RWPE2 (cell line): ENCODE measurements around the gene QRFP.

Source experiments
- ATAC-seq: fragments of 200-7000 bp; cut with Tn5 transposase; 3 replicates; pipeline ENCODE4 v1.9.1; 2021; ENCODE audit warnings: low read depth
- DNase-seq: peaks from one replicate; pipeline ENCODE4 v3.0.0-alpha.2; 2020; ENCODE audit warnings: low spot score
- H3K27ac ChIP-seq: fragments of 450-650 bp; 2 replicates; pipeline ENCODE4 v1.5.1; 2017; ENCODE audit warnings: mild to moderate bottlenecking; ENCODE audit not compliant: poor library complexity, severe bottlenecking
- H3K27me3 ChIP-seq: fragments of 250-450 bp; sonication (Bioruptor Pico); 2 replicates; pipeline ENCODE4 v1.5.1; 2021; ENCODE audit warnings: mild to moderate bottlenecking, moderate library complexity; ENCODE audit not compliant: insufficient read depth, poor library complexity, severe bottlenecking
- H3K36me3 ChIP-seq: fragments of 250-450 bp; sonication (Bioruptor Pico); 2 replicates; pipeline ENCODE4 v1.5.1; 2020; ENCODE audit warnings: low read depth, mild to moderate bottlenecking, moderate library complexity
- H3K4me1 ChIP-seq: fragments of 250-450 bp; sonication (Bioruptor Pico); 2 replicates; pipeline ENCODE4 v1.5.1; 2021; ENCODE audit warnings: mild to moderate bottlenecking, moderate library complexity; ENCODE audit not compliant: insufficient read depth, poor library complexity, severe bottlenecking
- H3K4me3 ChIP-seq: fragments of 250-450 bp; sonication (Bioruptor Pico); 2 replicates; pipeline ENCODE4 v1.5.1; 2021; ENCODE audit warnings: mild to moderate bottlenecking, moderate library complexity; ENCODE audit not compliant: severe bottlenecking
- H3K9me3 ChIP-seq: fragments of 250-450 bp; sonication (Bioruptor Pico); 2 replicates; pipeline ENCODE4 v1.5.1; 2021; ENCODE audit warnings: mild to moderate bottlenecking, moderate library complexity; ENCODE audit not compliant: severe bottlenecking
- TF ChIP-seq, protein P1 (sequence below): fragments of 450-650 bp; IDR thresholded peaks from one replicate; pipeline ENCODE4 v1.5.1; 2017; ENCODE audit warnings: mild to moderate bottlenecking, moderate library complexity; ENCODE audit not compliant: poor library complexity, severe bottlenecking

QRFP gene

DNA sequence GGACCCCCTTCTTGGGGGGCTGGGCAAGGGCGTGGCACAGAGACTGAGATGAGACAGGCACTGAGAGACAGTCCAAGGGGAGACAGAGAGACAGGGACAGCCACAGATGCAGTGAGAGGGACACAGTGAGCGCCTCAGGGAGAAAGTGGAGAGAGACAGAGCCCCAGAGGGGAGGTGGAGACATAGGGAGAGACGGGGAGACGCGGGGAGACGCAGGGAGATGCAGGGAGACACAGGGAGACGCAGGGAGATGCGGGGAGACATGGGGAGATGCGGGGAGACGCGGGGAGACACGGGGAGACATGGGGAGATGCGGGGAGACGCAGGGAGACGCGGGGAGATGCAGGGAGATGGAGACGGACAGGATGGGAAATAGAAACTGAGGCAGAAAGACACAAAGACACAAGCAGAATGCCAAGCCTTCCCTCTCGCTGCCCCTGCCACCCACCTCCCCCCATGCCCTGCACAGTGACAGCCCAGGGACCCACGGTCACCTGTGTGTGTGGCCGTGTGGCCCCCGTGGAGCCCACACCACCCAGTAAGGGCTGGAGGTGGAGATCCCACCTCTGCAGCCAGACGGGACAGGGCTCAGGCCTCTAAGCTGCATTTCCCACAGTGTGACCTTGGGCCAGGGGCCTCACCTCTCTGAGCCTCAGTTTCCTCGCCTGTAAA lies 33.7 kb upstream of the QRFP start:
- H3K27me3 ChIP-seq, result no peaks in the 10 kb centered on the region
- no peak overlapping the region for H3K4me3 ChIP-seq
- H3K4me1 ChIP-seq, result peaks cover 43% of the 10 kb centered on the region
- TF ChIP-seq, protein P1, sequence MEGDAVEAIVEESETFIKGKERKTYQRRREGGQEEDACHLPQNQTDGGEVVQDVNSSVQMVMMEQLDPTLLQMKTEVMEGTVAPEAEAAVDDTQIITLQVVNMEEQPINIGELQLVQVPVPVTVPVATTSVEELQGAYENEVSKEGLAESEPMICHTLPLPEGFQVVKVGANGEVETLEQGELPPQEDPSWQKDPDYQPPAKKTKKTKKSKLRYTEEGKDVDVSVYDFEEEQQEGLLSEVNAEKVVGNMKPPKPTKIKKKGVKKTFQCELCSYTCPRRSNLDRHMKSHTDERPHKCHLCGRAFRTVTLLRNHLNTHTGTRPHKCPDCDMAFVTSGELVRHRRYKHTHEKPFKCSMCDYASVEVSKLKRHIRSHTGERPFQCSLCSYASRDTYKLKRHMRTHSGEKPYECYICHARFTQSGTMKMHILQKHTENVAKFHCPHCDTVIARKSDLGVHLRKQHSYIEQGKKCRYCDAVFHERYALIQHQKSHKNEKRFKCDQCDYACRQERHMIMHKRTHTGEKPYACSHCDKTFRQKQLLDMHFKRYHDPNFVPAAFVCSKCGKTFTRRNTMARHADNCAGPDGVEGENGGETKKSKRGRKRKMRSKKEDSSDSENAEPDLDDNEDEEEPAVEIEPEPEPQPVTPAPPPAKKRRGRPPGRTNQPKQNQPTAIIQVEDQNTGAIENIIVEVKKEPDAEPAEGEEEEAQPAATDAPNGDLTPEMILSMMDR, result no peak
- no peak overlapping the region for H3K27ac ChIP-seq
- H3K36me3 ChIP-seq, result no peaks in the 10 kb centered on the region
- peaks cover 2% of the 10 kb centered on the region for H3K9me3 ChIP-seq
- ATAC-seq, result no peak
- no peak for DNase-seq

DNA sequence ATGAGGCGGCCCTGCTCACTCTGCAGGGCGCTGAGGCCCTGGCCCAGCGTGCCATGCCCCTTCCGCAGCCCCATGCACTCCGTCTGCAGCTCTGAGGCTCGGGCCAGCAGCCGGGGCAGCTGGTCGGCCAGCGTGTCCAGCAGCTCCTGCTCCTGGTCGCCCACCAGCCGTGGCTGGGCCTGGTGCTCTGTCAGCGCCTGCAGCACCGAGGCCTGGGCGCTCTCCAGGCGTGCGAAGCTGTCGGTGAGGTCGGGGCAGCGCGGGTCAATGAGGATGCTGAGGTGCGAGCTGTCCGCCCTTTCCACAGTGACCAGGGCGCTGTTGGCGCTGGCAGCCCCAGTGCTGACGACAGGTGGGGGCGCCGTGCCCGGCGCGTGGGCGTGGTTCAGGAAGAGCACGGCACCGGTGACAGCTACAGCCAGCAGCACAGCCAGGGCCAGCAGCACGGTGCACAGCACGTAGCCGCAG lies 33.0 kb upstream of the QRFP start:
- no peaks in the 10 kb centered on the region for H3K27me3 ChIP-seq
- peaks cover 38% of the 10 kb centered on the region for H3K4me1 ChIP-seq
- peaks cover 2% of the 10 kb centered on the region for H3K9me3 ChIP-seq

DNA sequence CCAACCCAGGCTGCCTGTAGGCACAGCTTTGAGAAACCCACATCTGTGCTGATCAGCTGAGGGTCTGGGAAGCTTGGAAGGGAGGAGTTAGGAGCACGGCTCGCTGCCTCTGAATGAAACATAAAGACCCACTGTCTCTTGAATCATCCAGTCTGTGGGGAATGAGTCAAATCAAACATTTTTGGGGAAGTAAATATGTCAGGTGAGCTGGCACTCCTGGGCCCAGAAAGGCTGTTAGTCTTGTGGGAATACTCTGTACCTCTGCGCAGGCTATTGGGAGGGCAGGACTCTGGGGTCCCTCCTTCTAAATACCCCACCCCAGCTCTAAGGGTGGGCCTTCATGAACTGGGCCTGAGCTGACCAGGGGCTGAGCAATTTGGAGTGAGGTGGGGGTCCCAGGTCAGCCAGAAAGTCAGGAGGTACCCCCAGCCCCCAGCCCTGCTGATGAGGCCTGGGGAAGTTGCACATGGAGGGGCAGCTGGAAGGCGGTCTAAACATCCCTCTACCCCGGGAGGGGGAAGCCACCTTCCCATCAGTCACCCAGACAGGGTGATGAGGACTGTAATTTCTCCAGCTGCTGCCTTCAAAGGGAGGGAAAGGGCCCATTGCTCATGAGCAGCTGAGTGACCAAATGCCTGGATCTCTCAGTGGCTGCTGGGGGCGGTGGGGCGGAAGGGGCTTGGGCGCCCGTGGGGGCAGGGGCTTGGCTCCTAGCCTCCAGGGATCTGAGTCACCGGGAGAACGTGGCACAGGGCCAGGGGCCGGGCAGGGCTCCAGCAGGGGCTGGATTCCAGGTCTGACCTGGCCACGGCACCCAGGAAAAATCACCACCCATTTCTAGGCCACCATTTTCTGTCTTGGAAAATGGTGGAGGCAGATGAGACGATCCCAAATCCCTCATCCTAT lies 31.6 kb upstream of the QRFP start:
- H3K27ac ChIP-seq, result peak overlapping the region; percentile 92
- ATAC-seq (peak; percentile 86), DNase-seq (peak; percentile 88)
- peaks cover 2% of the 10 kb centered on the region for H3K9me3 ChIP-seq
- peaks cover 38% of the 10 kb centered on the region for H3K4me1 ChIP-seq
- TF ChIP-seq, protein P1, result no peak
- H3K27me3 ChIP-seq, result no peaks in the 10 kb centered on the region
- H3K4me3 ChIP-seq, result no peak overlapping the region
- H3K36me3 ChIP-seq, result no peaks in the 10 kb centered on the region

More for the DNA sequence above, 33.0 kb upstream of the QRFP start:
- DNase-seq (no peak), ATAC-seq (no peak)
- TF ChIP-seq, protein P1, result no peak
- Histone ChIP-seq H3K27ac (peak overlapping the region; percentile 92), H3K4me3 (no peak overlapping the region), H3K36me3 (no peaks in the 10 kb centered on the region)

DNA sequence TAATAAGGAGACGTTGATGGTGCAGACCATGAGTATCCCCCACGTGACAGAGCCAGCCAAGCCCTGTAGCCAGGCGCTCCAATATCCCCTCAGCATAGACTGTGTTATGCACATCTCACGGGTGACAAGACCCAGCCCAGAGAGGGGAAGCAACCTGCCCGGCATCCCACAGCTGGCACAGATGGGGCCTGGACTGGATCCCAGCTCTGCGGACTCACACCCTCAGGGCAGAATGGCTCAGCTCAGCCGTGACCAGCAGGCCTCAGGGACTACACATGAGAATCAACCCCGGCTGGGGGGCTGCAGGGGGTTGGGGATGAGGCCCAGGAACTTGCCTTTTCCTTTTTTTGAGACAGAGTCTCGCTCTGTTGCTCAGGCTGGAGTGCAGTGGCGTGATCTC lies 30.7 kb upstream of the QRFP start:
- DNase-seq (no peak), ATAC-seq (no peak)
- Histone ChIP-seq H3K4me3 (no peak overlapping the region), H3K27ac (peak overlapping the region; percentile 92), H3K36me3 (no peaks in the 10 kb centered on the region), H3K4me1 (peaks cover 31% of the 10 kb centered on the region), H3K9me3 (peaks cover 2% of the 10 kb centered on the region), H3K27me3 (no peaks in the 10 kb centered on the region)
- TF ChIP-seq, protein P1, result no peak
